AML-193 (cell line): ENCODE data around the gene TLL1.

Source experiments
- DNase-seq, 2 experiments: peaks; one replicate each; lab custom pipeline; 2025; lab: John Stamatoyannopoulos, UW

TLL1 gene

DNA sequence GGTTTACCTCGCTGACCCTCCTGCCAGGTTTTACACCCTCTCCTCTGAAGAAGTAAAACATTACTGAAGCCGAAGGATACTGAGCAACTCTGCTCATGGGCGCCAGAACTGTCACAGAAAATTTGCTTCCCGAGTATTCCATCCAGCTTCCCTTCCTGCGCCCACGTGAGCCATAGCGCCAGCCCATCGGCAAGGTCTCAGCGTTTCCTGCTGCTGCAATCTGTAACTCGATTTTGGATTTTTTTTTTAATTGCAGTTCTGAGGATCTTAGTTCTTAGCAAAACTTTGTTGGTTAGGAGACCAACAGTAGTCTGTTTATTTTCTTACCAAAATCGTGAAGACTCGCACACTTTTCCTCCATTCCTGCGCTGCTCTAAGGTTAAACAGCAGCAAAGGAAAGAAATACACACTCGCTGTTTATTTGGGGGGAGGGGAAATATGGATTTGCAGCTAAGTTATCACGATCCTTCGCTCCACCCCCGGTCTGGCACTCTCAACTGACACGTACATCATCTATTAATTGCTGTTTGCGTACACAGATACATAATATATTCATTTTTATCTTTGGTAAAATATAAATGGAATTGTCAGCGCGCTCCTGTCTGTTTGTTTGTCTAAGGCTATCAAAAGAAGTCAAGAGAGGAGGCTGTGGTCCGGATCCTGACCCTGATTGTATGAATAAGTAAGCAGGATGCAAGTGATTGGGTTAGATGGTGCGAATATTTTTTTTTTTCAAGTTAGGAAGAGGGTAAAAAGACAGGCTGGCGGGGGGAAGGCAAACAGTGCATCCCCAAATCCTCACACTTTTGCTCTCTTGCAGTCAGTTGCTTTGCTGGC lies at the start of gene TLL1:
TSS of gene TLL1 (plus strand) at position 777 of the 837 bp plus-strand sequence. CDS start 668 bp downstream, outside the sequence.
- no peak for DNase-seq

DNA sequence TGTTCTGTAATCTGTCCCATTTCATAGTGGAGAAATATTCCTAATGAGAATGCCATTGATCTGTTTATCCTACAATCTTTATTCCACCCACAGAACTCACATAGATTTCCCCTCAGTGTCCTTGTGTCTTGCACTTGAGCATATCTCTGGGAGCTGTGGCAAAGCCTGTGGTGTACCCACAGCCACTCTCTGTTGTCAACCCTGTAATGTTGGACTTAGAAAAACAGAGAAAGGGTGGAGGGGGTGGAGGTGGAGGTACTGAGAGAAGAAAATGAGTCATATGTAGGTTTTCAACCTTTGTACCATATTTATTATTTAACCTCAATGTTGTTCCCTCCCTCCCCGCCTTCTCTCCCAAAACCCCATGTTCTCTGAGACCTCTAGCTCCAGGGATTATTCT lies 46.9 kb upstream of the TLL1 start:
- DNase-seq = no peak

DNA sequence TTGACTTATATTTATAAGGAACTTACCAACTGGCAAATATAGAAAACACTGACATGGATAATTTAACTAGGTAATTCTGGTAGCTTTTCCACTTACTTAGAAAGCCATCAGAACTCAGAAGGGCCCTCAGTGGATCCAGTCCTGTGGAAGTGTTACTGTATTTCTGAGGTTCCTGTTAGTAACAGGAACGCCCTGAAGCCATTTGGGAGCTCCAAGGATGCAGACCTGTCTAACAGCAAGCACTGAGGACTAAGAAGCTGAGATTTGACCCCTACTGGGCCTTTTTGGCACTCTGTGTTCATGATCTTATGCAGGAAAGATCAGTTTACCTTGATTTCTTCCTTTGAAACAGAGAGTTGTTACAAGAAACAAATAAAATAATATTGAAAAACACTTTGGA lies 46.0 kb upstream of the TLL1 start:
- no peak for DNase-seq

DNA sequence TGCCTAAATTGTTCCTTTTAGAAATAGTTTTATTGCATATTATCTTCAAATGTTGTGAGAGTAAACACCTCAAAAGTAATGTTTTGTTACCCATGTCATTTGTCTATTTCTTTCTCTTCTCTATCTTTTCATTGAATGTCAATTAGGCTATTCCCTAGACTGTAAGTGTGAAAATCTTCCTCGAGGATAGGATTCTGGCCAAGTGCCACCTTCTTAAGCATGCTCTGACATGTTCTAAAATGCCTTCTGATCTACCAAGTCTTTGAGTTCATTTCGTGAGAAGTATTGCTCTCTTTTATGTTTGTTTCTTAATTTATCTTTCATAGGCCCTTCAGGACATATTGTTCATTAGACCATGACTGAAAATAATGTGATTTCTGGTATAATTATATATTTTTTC lies 44.1 kb upstream of the TLL1 start:
- DNase-seq = no peak

DNA sequence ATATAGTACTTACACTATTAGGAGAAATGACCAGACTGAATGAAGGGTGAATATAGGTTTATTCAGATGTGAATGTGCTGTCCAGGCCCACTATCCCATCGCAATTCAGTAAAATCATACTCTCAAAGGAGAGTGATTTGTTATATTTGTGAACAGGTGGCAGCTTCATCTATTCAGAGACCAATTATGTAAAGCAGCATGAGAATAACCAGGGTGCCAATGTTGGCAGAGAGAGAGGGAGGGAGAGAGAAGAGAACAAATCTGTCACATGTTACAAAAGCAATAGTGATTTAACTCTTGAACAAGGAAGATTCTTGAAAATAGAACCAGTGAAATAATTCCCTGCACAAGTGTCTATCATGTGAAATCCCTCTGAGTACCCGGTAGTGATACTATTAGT lies 38.9 kb upstream of the TLL1 start:
- DNase-seq = no peak

DNA sequence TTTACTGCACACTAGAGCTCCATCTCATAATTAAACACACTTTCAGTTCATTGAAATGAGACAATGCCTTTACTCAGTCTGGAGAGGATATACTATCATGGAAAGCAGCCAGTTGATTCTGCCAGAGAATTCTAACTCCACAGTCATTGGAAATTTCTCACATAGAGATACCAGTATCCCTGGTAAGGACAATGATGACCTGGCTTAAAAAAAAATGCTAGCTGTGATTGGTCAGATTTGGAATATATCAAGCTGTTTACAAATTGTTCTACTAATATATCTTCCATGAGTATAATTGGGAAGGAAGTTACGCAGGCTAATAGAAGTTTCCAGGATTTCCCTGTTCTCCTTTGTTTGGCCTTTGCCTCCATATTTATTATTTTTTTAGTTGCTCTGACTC lies 34.5 kb upstream of the TLL1 start:
- DNase-seq = no peak

DNA sequence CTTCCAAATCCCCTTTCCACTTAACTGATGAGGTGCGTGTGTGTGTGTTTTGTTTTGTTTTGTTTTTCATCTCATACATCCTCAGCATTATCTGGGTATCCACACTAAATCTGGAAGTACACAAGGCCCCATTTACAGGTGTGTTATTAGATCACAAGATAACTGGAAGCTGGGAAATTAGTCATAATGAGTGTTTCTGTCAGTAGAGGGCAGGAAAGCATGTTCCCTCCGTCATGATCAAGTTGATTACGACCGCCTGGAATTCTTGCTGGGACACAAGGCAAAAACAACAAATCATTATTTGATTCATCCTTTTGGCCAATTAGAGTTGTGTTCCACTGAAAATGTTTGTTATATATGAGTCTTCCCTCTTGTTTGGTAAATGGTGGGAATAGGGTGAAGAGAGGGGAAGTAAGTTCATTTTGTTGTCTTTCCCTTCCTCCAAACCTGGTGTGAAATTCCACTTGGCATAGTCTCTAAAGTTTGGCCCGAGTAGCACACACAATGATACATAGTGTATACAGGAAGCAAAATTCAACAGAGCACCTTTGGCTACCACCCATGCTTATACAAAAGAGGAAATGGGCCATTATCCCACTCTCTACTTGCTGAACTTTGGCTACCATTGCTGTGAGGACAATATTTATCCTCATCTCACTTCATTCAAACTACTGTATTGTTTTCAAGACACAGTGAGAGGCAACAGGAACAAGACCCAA lies 33.3 kb upstream of the TLL1 start:
- no peak for DNase-seq

DNA sequence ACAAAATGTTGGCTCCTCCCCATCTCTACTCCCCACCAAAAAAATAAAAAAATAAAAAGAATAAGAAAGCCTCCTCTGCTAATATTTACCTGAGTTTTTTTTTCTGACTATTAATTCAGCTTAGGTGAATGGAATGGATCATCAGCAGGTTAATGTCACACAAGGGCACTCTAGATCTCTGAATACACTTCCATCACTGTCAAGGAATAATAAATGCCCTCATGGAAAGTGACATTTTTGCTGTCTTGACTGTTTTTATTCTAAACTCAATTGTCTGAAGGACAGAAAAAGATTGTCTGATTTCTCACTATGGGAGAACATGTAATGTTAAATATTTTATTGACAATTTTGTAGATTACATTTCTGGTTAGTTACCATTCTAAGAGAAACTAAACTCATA lies 30.4 kb upstream of the TLL1 start:
- no peak for DNase-seq

DNA sequence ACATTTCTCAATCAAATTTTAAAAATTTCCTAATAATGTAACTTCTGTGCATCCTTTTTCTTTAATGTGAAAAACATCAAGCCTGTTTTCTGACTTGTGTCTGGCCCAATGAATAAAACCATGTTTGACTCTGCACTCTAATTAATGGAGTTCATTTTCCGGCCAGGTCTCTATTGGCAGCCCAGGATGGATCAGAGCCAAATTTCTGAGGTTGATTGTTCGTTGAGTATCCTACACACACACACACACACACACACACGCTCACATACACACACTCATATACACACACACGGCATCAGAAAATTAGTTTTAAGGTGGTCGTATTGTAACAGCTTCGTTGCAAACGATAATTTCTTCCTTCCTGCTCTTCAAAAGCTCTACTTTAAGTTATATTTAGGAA lies 28.9 kb upstream of the TLL1 start:
- DNase-seq = no peak

DNA sequence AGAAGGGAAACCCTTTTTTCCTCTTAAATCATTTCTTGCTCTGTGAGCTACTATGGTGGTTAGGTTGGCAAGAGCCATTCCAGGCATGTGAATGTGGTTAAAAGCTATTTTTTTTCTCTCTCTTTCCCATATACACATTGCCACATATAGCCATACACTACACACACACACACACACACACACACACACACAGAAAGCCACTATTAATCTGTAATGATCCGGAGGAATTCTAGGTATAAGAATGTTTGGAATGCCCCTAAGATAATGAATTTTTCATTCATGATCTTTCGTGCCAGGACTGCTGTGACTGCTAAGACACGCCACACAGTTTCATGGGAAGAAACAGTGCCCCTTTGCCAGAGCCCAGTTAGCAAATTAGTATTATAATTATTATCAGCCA lies 21.8 kb upstream of the TLL1 start:
- DNase-seq = no peak

DNA sequence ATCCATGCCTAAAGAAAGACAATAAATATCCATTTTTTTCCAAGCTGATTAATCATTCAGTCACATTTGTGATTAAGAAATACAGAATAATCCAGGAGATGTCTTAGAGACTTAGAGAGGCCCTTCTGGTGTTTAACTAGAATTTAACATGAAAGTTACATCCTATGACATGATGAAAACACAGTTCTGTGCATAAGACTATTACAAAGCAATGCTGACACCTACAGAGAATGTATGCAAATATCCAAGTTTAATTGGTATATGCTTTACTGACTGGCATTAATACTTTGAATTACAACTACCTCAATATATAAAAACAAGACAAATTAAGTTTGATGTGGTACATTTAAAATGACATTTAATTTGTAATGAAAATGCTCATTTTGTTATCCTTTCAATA lies 17.8 kb upstream of the TLL1 start:
- DNase-seq = no peak

DNA sequence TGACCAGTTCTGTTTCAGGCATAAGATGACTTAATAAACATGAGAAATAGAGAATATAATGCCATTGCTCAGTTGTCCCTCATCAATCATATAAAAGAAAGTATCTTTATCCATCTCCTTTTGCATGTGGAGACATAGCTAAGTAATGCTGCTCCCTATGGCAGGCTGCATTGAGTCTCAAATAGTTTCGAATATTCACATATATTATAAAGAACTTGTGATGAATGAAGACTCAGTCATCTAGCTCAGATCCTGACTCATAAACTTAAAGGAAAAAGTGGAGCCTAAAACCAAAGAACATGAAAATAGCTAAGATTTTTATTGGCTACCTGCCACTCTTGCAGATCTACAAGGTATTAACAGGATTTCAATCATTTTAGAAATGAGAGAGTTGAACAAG lies 11.7 kb upstream of the TLL1 start:
- DNase-seq = no peak

DNA sequence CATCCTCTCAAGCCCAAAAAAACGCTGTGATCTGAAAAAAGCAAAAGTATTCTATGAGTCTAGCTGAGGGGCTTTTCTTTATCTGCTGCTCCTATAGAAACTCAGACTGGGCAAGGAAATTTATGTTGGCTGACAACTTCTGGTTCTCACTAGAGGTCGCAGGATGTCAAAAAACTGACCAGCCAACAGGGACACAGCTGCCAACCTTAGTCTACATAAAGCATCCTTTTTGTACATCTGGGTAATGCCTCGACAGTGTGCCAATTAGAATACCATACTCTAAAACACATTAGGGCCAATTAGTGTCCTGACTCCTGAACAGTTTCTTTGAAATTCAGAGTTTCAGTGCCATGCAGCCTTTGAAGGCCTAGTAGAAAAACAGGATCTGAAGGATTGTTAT lies 8.8 kb upstream of the TLL1 start:
- no peak for DNase-seq

DNA sequence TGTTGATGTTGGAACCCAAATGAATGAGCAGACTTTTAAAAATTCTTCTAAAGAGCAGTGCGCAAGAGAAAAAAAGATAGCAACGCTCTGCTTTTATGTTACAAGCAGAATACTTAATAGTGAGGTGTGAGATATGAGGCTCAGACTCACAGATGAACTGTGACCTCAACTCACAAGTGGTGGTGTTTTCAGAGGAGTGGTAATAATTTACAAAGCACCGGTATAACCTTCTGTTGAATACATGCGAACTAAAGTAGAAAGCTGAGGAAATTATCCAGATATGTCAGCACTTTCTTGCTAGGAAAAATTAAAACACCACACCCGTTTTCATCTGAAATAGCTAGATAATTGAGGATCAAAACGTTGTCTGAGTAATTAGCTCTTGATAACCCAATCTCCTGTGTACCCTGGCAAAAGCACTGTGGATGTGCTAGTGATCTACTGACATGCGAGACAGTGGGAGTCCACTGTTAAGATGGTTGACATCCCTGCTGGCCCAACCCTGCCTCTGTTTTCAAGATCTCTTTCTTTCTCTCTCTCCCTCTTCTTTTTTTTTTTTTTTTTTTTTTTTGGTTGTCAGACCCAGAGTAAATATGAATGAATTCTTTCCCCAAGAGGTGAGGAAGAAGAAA lies 6.9 kb upstream of the TLL1 start:
- DNase-seq = no peak

DNA sequence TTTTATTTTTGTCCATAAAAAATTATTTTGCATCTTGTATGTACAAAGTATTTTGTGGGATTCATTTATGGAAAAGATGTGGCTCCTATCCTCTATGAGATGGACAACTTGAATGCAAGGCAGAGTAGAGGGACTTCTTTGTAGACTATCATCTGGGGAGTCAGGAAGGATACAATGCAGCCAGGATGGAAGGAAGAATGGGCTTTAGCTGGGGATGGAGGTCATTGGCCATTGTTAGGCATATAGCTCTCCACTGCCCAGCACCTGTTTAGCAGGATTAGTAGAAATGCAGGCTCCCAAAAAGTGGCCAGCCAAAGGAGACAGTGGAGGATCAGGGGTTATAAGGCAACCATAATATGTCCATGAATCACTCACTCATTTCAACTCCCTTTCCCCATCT lies 5.1 kb upstream of the TLL1 start:
- no peak for DNase-seq

DNA sequence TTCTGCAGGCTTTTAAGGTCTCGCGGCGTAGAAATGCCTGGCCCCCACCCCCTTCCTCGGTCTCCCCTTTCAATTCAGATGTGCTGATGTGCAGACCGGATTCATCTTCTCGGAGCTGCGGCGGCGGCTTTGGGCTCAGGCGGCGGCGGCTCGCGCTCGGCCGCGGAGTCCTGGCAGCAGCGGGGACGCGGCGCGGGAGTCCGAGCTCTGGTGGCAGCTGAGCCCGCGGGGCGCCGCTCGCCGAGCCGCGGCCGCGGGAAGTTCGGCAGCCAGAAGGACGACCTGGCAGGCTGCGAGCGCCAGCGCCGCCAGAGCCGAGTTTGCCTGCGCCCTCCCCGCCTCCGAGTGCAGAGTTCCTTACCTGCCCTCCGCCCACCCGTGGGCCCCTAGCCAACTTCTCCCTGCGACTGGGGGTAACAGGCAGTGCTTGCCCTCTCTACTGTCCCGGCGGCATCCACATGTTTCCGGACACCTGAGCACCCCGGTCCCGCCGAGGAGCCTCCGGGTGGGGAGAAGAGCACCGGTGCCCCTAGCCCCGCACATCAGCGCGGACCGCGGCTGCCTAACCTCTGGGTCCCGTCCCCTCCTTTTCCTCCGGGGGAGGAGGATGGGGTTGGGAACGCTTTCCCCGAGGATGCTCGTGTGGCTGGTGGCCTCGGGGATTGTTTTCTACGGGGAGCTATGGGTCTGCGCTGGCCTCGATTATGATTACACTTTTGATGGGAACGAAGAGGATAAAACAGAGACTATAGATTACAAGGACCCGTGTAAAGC lies 448 bp downstream of the TLL1 start:
- DNase-seq = no peak

DNA sequence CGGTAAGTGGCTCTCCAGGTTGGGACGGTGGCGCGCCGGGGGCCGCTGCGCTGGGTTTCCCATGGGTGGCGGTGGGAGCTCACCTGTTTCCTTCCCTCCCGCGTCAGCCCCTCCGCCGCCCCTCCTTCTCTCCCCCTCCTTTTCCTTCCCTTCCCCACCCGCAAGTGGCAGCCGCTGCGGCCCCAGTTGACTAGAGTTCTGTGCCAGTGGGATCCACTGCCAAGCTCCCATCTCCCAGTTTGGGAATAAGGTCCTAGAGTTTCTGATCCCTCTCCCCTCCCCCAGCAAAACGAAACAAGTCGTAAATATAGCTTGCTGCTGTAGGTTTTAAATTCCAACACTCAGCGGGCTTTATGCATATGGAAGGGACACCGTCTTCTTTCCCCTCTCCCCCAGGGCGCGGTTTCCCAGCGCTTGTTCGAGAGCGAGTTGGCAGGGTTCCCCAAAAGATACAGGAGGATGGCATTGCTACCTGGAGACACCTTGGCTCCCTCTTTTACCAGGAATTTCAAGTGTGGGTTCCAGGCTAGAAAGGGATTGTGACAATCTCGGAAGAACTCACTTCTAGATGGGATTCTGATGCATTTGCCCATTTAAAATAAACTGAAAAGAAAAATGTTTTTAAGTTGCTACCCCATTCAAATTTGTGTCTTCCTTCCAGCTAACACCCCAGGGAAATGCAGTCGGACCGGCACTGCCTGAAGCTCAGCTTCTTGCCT lies 1.2 kb downstream of the TLL1 start:
- DNase-seq = no peak

DNA sequence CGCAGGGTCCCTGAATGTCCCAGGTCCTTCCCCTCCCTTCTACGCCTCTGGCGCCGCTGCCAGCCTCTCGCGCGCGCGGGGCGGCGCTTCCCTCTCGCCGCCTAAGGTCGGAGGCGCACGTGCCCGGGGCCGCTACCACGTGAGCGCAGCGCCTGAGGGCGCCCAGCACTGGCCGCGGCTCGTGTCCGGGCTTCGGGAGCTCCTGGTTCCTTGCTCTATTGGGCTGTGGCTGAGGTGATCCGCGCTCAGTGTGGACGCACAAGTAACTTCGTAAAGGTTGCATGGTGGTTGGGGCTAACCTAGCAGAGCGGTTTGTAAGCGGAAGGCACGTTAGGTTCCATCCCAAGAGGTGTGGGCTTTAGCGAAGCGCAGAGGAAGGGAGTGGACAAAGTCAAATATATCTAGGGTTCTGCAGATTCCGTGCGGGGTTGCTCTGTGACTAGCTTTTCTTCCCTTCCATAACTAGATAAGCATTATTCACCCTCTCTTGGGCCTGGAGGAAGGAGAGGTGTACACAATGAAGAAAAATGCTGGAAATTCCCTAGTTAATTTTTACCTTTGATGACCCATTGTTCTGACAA lies 1.8 kb downstream of the TLL1 start:
- no peak for DNase-seq

DNA sequence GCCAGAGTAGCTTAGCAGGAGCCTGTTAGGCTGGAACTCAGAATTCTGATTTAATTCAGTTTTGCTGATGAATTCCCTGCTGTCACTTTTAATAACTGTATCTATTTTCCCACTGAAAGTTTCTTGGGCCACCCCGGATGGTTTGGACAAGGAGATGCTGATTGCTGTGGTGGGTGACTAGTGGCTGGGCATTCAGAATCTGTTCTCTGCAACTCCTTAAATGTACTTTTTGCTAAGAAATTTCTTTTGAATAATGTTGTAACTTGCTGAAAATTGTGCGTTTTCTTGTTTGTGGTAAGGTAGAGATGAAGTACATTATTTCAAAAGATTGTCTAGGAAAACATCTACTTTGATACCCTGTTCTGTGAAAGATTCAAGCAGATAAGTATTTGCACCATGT lies 2.4 kb downstream of the TLL1 start:
- no peak for DNase-seq

DNA sequence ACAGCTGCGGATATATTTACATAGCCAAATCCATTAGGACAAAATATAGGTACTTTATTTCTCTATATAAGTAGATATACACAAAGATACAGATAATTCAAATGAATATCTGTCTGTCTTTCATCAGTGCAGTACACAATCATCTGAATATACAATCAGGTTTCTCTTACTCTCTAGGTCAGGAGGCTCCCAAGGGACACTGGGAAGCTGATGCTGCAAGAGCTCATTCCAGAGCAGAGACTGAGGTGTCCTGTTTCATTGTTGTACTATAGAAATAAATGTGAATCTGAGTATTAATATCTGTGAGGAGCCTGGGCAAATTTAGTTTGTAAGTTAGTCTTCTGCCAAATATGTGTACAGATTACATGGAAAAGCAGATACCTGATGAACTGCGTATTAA lies 4.2 kb downstream of the TLL1 start:
- no peak for DNase-seq

DNA sequence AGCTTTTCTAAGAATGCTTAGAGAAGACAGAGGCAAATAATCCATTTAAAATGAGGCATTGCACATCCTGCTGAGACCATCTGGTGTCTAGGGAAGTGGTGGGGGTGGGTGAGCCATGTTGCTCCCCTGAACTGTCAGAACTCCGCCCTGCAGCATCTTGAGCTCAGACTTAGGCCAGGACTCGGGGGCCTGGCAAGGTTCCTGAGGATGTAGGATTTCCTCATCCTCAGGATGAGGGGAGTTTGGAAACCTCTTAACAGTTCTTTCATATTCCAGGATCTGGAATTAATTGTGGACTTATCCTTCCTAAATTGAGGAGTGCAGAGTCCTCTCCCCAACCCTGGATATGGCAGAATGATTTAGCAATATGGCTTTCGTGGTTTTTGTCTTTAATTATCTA lies 6.6 kb downstream of the TLL1 start:
- DNase-seq = no peak
